H1 (cell line): ENCODE data around the gene AGPAT2. TPM values are rescaled to one million over a fixed set of nuclear protein-coding genes. Genes with fewer than 3 reads are reported as not detected.

ENCODE experiments used
- CTCF ChIA-PET: fragments of 300-600 bp; sonication (Branson Sonifier 250); formaldehyde crosslinking; loops from one replicate; lab custom pipeline; 2021; ENCODE audit not compliant: partially characterized antibody; lab: Charles Lee
- POLR2A ChIA-PET: fragments of 300-600 bp; sonication (Branson Sonifier 250); formaldehyde crosslinking; loops from one replicate; lab custom pipeline; 2021; ENCODE audit warnings: inconsistent platforms; ENCODE audit not compliant: partially characterized antibody; lab: Charles Lee
- DNase-seq, 2 experiments: peaks; one replicate each; pipeline versions ENCODE4 v3.0.0 to v3.0.0-alpha.2; 2010 to 2022; ENCODE audit warnings: low spot score in 2 of 2, low read depth in 1 of 2, mixed read lengths in 1 of 2
- FAIRE-seq: peaks from 2 replicates; lab custom pipeline; 2011; peaks lifted over from hg19 to GRCh38; lab: Jason Lieb, UNC
- H2AFZ ChIP-seq: 2 replicates; pipeline ENCODE4 v1.8.1; 2012; ENCODE audit warnings: low read length, inconsistent platforms
- H2AK5ac ChIP-seq: 2 replicates; pipeline ENCODE4 v1.6.1; 2013; ENCODE audit warnings: low read depth, low read length
- H2BK120ac ChIP-seq: replicated peaks from 2 replicates; pipeline ENCODE3; 2013; ENCODE audit warnings: low read depth, low read length, inconsistent platforms
- H2BK12ac ChIP-seq: 2 replicates; pipeline ENCODE4 v1.6.1; 2013; ENCODE audit warnings: low read depth, low read length
- H2BK15ac ChIP-seq: 2 replicates; pipeline ENCODE4 v1.6.1; 2013; ENCODE audit warnings: low read length
- H2BK20ac ChIP-seq: 2 replicates; pipeline ENCODE4 v1.6.1; 2013; ENCODE audit warnings: low read length
- H2BK5ac ChIP-seq: 2 replicates; pipeline ENCODE4 v1.6.1; 2013; ENCODE audit warnings: low read depth, low read length
- H3K14ac ChIP-seq: 2 replicates; pipeline ENCODE4 v1.6.1; 2013; ENCODE audit warnings: inconsistent platforms; ENCODE audit not compliant: insufficient read length
- H3K18ac ChIP-seq: 2 replicates; pipeline ENCODE4 v1.6.1; 2013; ENCODE audit warnings: low read length; ENCODE audit errors: extremely low read depth
- H3K23ac ChIP-seq: 2 replicates; pipeline ENCODE4 v1.6.1; 2013; ENCODE audit warnings: inconsistent platforms; ENCODE audit not compliant: insufficient read length
- H3K23me2 ChIP-seq: 2 replicates; pipeline ENCODE4 v1.6.1; 2013; ENCODE audit warnings: low read depth, low read length
- H3K27ac ChIP-seq: 2 replicates; pipeline ENCODE4 v1.6.1; 2011; ENCODE audit warnings: low read depth, low read length, inconsistent platforms
- H3K27me3 ChIP-seq, 4 experiments: replicated peaks in 1 of 4; 1 replicate in 1 of 4; 2 replicates in 3 of 4; pipeline versions ENCODE4 v1.6.1 to v1.8.1; 2011 to 2013; ENCODE audit warnings: low read length in 3 of 4, mild to moderate bottlenecking in 3 of 4, inconsistent platforms in 2 of 4, mixed read lengths in 2 of 4, moderate library complexity in 1 of 4; ENCODE audit not compliant: control insufficient read depth in 3 of 4, insufficient read depth in 3 of 4; ENCODE audit errors: extremely low read depth in 1 of 4
- H3K36me3 ChIP-seq, 4 experiments: 2 replicates each; pipeline versions ENCODE4 v1.6.1 to v1.8.1; 2011 to 2013; ENCODE audit warnings: mild to moderate bottlenecking in 4 of 4, low read length in 3 of 4, moderate library complexity in 2 of 4, control low read depth in 1 of 4, inconsistent platforms in 1 of 4; ENCODE audit not compliant: insufficient read depth in 4 of 4, control insufficient read depth in 2 of 4
- H3K4ac ChIP-seq: replicated peaks from 2 replicates; pipeline ENCODE3; 2013; ENCODE audit warnings: low read length, low read depth, mixed read lengths, inconsistent platforms; ENCODE audit not compliant: insufficient read length
- H3K4me1 ChIP-seq, 4 experiments: replicated peaks in 1 of 4; 1 replicate in 1 of 4; 2 replicates in 3 of 4; pipeline versions ENCODE4 v1.6.1 to v1.8.1; 2011 to 2013; ENCODE audit warnings: low read length in 3 of 4, inconsistent platforms in 2 of 4, mixed read lengths in 1 of 4; ENCODE audit not compliant: insufficient read depth in 4 of 4, control insufficient read depth in 3 of 4
- H3K4me2 ChIP-seq, 2 experiments: 2 replicates each; pipeline versions ENCODE4 v1.6.1 to v1.8.1; 2011 to 2013; ENCODE audit warnings: low read depth in 2 of 2, low read length in 2 of 2, control low read depth in 1 of 2, inconsistent platforms in 1 of 2, mild to moderate bottlenecking in 1 of 2; ENCODE audit not compliant: insufficient read depth in 1 of 2
- H3K4me3 ChIP-seq, 4 experiments: fragments of 200-600, 300-600 bp in 1 of 4; sonication (generic), shearing (Covaris generic), sonication (Bioruptor Twin) in 1 of 4; 2 replicates each; pipeline versions ENCODE4 v1.5.1 to v1.8.1; 2011 to 2016; ENCODE audit warnings: low read length in 4 of 4, low read depth in 3 of 4, control low read depth in 2 of 4, inconsistent platforms in 2 of 4, mild to moderate bottlenecking in 2 of 4, mixed read lengths in 1 of 4, moderate library complexity in 1 of 4; ENCODE audit not compliant: insufficient read depth in 2 of 4; ENCODE audit errors: extremely low read depth in 1 of 4
- H3K56ac ChIP-seq: replicated peaks from 2 replicates; pipeline ENCODE3; 2013; ENCODE audit warnings: low read depth, mild to moderate bottlenecking, mixed read lengths, low read length, inconsistent platforms; ENCODE audit not compliant: insufficient read length
- H3K79me1 ChIP-seq: 2 replicates; pipeline ENCODE4 v1.6.1; 2013; ENCODE audit warnings: low read depth, low read length, control low read depth
- H3K79me2 ChIP-seq, 2 experiments: 2 replicates each; pipeline versions ENCODE4 v1.6.1 to v1.8.1; 2012 to 2013; ENCODE audit warnings: low read length in 2 of 2, mild to moderate bottlenecking in 2 of 2, inconsistent platforms in 1 of 2; ENCODE audit not compliant: insufficient read depth in 2 of 2, control insufficient read depth in 1 of 2
- H3K9ac ChIP-seq, 4 experiments: replicated peaks in 1 of 4; 1 replicate in 1 of 4; 2 replicates in 3 of 4; pipeline versions ENCODE4 v1.6.1 to v1.8.1; 2011 to 2013; ENCODE audit warnings: low read depth in 3 of 4, low read length in 3 of 4, control low read depth in 2 of 4, mild to moderate bottlenecking in 2 of 4, moderate library complexity in 2 of 4, inconsistent platforms in 1 of 4; ENCODE audit errors: extremely low read depth in 1 of 4
- H3K9me3 ChIP-seq, 2 experiments: 2 replicates each; pipeline versions ENCODE4 v1.6.1 to v1.8.1; 2012 to 2013; ENCODE audit warnings: mild to moderate bottlenecking in 2 of 2, moderate library complexity in 2 of 2, control low read depth in 1 of 2, inconsistent platforms in 1 of 2, low read depth in 1 of 2, low read length in 1 of 2, mixed read lengths in 1 of 2; ENCODE audit not compliant: insufficient read depth in 2 of 2
- H4K20me1 ChIP-seq, 2 experiments: replicated peaks in 1 of 2; 2 replicates each; pipeline versions ENCODE3 to v1.8.1; 2011 to 2013; ENCODE audit warnings: inconsistent platforms in 2 of 2, low read length in 2 of 2, mild to moderate bottlenecking in 1 of 2; ENCODE audit not compliant: insufficient read depth in 2 of 2, control insufficient read depth in 1 of 2
- H4K5ac ChIP-seq: 2 replicates; pipeline ENCODE4 v1.6.1; 2013; ENCODE audit warnings: low read length, low read depth, mixed read lengths, inconsistent platforms; ENCODE audit not compliant: insufficient read length
- H4K8ac ChIP-seq: 2 replicates; pipeline ENCODE4 v1.8.0; 2013; ENCODE audit warnings: mild to moderate bottlenecking, moderate library complexity, low read length, inconsistent platforms; ENCODE audit not compliant: insufficient read depth; ENCODE audit errors: extremely low read depth
- H4K91ac ChIP-seq: replicated peaks from 2 replicates; pipeline ENCODE3; 2013; ENCODE audit warnings: low read length, mixed read lengths, inconsistent platforms; ENCODE audit not compliant: insufficient read length
- GABPA ChIP-seq: IDR thresholded peaks from 2 replicates; pipeline ENCODE4 v1.6.1; 2011; ENCODE audit warnings: mild to moderate bottlenecking, low read length, moderate library complexity, borderline replicate concordance; ENCODE audit not compliant: insufficient read depth
- HDAC2 ChIP-seq, 2 experiments: fragments of 300-600 bp in 1 of 2; sonication (generic) in 1 of 2; IDR thresholded peaks; 2 replicates each; pipeline ENCODE4 v1.6.1; 2011 to 2012; ENCODE audit warnings: low read depth in 2 of 2, low read length in 2 of 2, mild to moderate bottlenecking in 2 of 2, moderate library complexity in 2 of 2, borderline replicate concordance in 1 of 2, inconsistent platforms in 1 of 2
- JUND ChIP-seq: IDR thresholded peaks from 2 replicates; pipeline ENCODE4 v1.6.1; 2011; ENCODE audit warnings: mild to moderate bottlenecking, improper control_type of control experiment, low read length
- NRF1 ChIP-seq: IDR thresholded peaks from 2 replicates; pipeline ENCODE4 v1.6.1; 2011; ENCODE audit warnings: mild to moderate bottlenecking, low read depth, low read length, improper control_type of control experiment
- RAD21 ChIP-seq, 2 experiments: IDR thresholded peaks in 1 of 2; conservative IDR thresholded peaks in 1 of 2; 2 replicates each; pipeline ENCODE4 v1.6.1; 2011; ENCODE audit warnings: low read depth in 2 of 2, low read length in 2 of 2, improper control_type of control experiment in 1 of 2, inconsistent platforms in 1 of 2, mild to moderate bottlenecking in 1 of 2, moderate library complexity in 1 of 2
- SIRT6 ChIP-seq: IDR thresholded peaks from one replicate; pipeline ENCODE4 v1.7.1; 2012; ENCODE audit warnings: low read length, inconsistent platforms
- SUZ12 ChIP-seq: fragments of 200-600 bp; sonication (generic); IDR thresholded peaks from 2 replicates; pipeline ENCODE4 v1.6.1; 2012; ENCODE audit warnings: mild to moderate bottlenecking, inconsistent platforms, low read length, moderate library complexity, mixed read lengths
- WGBS, 2 experiments: shearing (Covaris generic) in 1 of 2; methylation state at CpG; one replicate each; pipeline versions ENCODE4 v1.1.6 to v1.1.7; 2013 to 2015; ENCODE audit warnings: low lambda C conversion rate in 2 of 2, mixed read lengths in 2 of 2, inconsistent platforms in 1 of 2, low coverage in 1 of 2, missing lambda C conversion rate in 1 of 2; ENCODE audit not compliant: insufficient replicate concordance in 2 of 2, insufficient coverage in 1 of 2, insufficient read length in 1 of 2; ENCODE audit errors: extremely low coverage in 1 of 2, missing lambda C conversion rate in 1 of 2; 5-methylcytosine and 5-hydroxymethylcytosine counted together
- long read RNA-seq, 2 experiments: library from RNA in 1 of 2; library from capped mRNA in 1 of 2; stranded (forward); transcript quantifications; one replicate each; pipeline ENCODE4 v2.0.0, GENCODE V29; 2021; ENCODE audit warnings: inconsistent platforms in 1 of 2
- polyA minus RNA-seq, 3 experiments: library from RNA; depleted of rRNA, polyadenylated mRNA; stranded (reverse); fragments of >200 nt; gene quantifications; 1 replicate in 2 of 3; 2 replicates in 1 of 3; pipeline ENCODE4 v1.2.3, GENCODE V29; 2011
- polyA plus RNA-seq, 7 experiments: library from polyadenylated mRNA; depleted of rRNA in 3 of 7; stranded (reverse) in 5 of 7; unstranded in 2 of 7; fragments of >200 nt in 5 of 7; fragments of 200-250 nt in 2 of 7; gene quantifications; 1 replicate in 5 of 7; 2 replicates in 1 of 7; 4 replicates in 1 of 7; pipeline versions ENCODE4 v1.2.1 to v1.2.3, GENCODE V29; 2011 to 2013; ENCODE audit warnings: missing spikeins in 2 of 7, mixed read lengths in 2 of 7
- total RNA-seq: library from RNA; stranded (reverse); fragmentation: NEBNext Ultra II Directional; extraction: Animal tissue kit (Norgen Biotek cat#: 25700); gene quantifications from 2 replicates; pipeline ENCODE4 v1.2.1, GENCODE V29; 2021

The AGPAT2 gene
- 30.5 and 31.6 TPM in 2 replicates for total RNA-seq
- polyA plus RNA-seq (2011; rRNA removed) = 37.6 and 52.1 TPM in 2 replicates
- 36.0 TPM for polyA plus RNA-seq (2011; cell fraction: cytosol; rRNA removed)
- 44.9 TPM for polyA plus RNA-seq (2011; cell fraction: nucleus; rRNA removed)
- 16.4 to 27.5 TPM (median 25.2 TPM) in 4 replicates for polyA plus RNA-seq (2012, experiment 1 of 2)
- 26.0 TPM for polyA plus RNA-seq (2012, experiment 2 of 2)
- 32.4 TPM for polyA plus RNA-seq (2013, experiment 1 of 2)
- 37.1 TPM for polyA plus RNA-seq (2013, experiment 2 of 2)
- polyA minus RNA-seq (2011; rRNA and poly(A)+ RNA removed) = 9.3 and 15.5 TPM in 2 replicates
- polyA minus RNA-seq (2011; cell fraction: cytosol; rRNA and poly(A)+ RNA removed) = 19.5 TPM
- polyA minus RNA-seq (2011; cell fraction: nucleus; rRNA and poly(A)+ RNA removed) = 12.9 TPM
- long read RNA-seq, experiment 1, transcript AGPAT2-202 (6 exons, 1,512 nt) = major isoform, 7 of 18 reads
- long read RNA-seq, experiment 1, partial matches to known transcripts = 1 of 18 reads
- long read RNA-seq, experiment 1, other reads (novel, unspliced or antisense) = 7 of 18 reads
- long read RNA-seq, experiment 2 = 0 reads

GRCh38 chr9:136686794-136687711 lies at the start of gene AGPAT2:
TSS of gene AGPAT2 (minus strand) at chr9:136687457. CDS start at chr9:136687357, 100 bp downstream.
- peak within 1 kb of the TSS; percentile 52; the same call in 1 of the 2 replicates for H2BK5ac ChIP-seq
- H2BK20ac ChIP-seq = no peak within 1 kb of the TSS; the same call in 1 of the 2 replicates
- H2BK12ac ChIP-seq = peak within 1 kb of the TSS; percentile 39; the same call in 1 of the 2 replicates
- no peak within 1 kb of the TSS for H3K23ac ChIP-seq
- H3K27ac ChIP-seq = no peak within 1 kb of the TSS
- H3K4me1 ChIP-seq = peaks cover 0 to 31% (median 18%) of the 10 kb centered on the region in 4 experiments; a peak in 5 of 7 replicates
- peak within 1 kb of the TSS; percentile 78 for H3K4ac ChIP-seq
- ChIA-PET POLR2A (interaction anchor here (1.2 to 3.7 kb wide), 3 partner anchors 21 to 41 kb away, joined by 3 to 29 read pairs (median 8); no protein-coding TSS in a partner anchor), CTCF (interaction anchor here (0.5 to 12.8 kb wide), 6 partner anchors 10 to 202 kb away, joined by 3 to 125 read pairs (median 4); no protein-coding TSS in a partner anchor)
- no peak within 1 kb of the TSS for H3K56ac ChIP-seq
- H3K23me2 ChIP-seq = peaks cover 13% of the 10 kb centered on the region; the same call in 1 of the 2 replicates
- WGBS, 2 experiments = 0% methylated on average over 31 of the region's 106 CpGs; no CpG with 5 or more reads in 1 of the 2 experiments
- peaks cover 2 to 10% of the 10 kb centered on the region in 2 experiments for H4K20me1 ChIP-seq
- peak within 1 kb of the TSS; percentile 87 for H3K18ac ChIP-seq
- peak within 1 kb of the TSS; percentile 48 to 81 for H3K4me2 ChIP-seq
- peak within 1 kb of the TSS; percentile 98 for H4K91ac ChIP-seq
- peak within 1 kb of the TSS; percentile 87 for H4K8ac ChIP-seq
- peak within 1 kb of the TSS; percentile 56 to 85 (median 64) for H3K4me3 ChIP-seq
- no peaks in the 10 kb centered on the region for H3K9me3 ChIP-seq
- H3K36me3 ChIP-seq = no peaks in the 10 kb centered on the region
- no peak within 1 kb of the TSS for H3K14ac ChIP-seq
- H3K9ac ChIP-seq = peak within 1 kb of the TSS in 2 of 4 experiments; percentile 20 to 40; a peak in 2 of 7 replicates
- no peaks in the 10 kb centered on the region for H3K79me2 ChIP-seq
- peak within 1 kb of the TSS; percentile 54 for H4K5ac ChIP-seq
- peaks cover 0 to 11% (median 5%) of the 10 kb centered on the region in 4 experiments; a peak in 4 of 7 replicates for H3K27me3 ChIP-seq
- no peak within 1 kb of the TSS for H2AK5ac ChIP-seq
- FAIRE-seq = no peak
- peak within 1 kb of the TSS; percentile 98; the same call in 1 of the 2 replicates for H2BK15ac ChIP-seq
- H2AFZ ChIP-seq = no peak within 1 kb of the TSS; the same call in 1 of the 2 replicates
- no peak within 1 kb of the TSS for H2BK120ac ChIP-seq
- peaks cover 6% of the 10 kb centered on the region for H3K79me1 ChIP-seq
- DNase-seq = peak in 1 of 2 experiments; percentile 71
- TF ChIP-seq GABPA = peak; percentile 18; the same call in 1 of the 2 replicates
- TF ChIP-seq SUZ12 = no peak
- no peak for TF ChIP-seq NRF1
- no peak for TF ChIP-seq HDAC2 (IDR thresholded peaks at IDR 0.05; ENCODE audit: borderline replicate concordance in 1 of 2, low read depth in 2 of 2, low read length in 2 of 2)
- TF ChIP-seq SIRT6 = no peak
- TF ChIP-seq JUND = no peak
- no peak for TF ChIP-seq RAD21 (IDR thresholded peaks at IDR 0.05 in 1 of 2, conservative IDR thresholded peaks at IDR 0.05 in 1 of 2; ENCODE audit: low read depth in 2 of 2, low read length in 2 of 2)
